ENCODE results near the gene ALOX5.

- TF ChIP-seq CTCF (IDR thresholded peaks at IDR 0.05) (no peak), POLR2A (IDR thresholded peaks at IDR 0.05) (no peak), EP300 (IDR thresholded peaks at IDR 0.05) (no peak), POLR2AphosphoS5 (IDR thresholded peaks at IDR 0.05) (no peak)
Measured at GRCh38 chr10:45377321-45377720, 3.3 kb downstream of the ALOX5 start.
